ENCODE measurements around the gene FAM13C. TPM values are rescaled to one million over a fixed set of nuclear protein-coding genes. Genes with fewer than 3 reads are reported as not detected.

Gene FAM13C
- polyA plus RNA-seq, 1 donor from 2014 or later, result 89.3 TPM

GRCh38 chr10:59279991-59280505, 82.3 kb downstream of the FAM13C start:
- H3K27ac ChIP-seq (ENCODE audit: low read length), result no peak overlapping the region
- no peaks in the 10 kb centered on the region for H3K9me3 ChIP-seq (ENCODE audit: low read length)
- peaks cover 21% of the 10 kb centered on the region for H3F3A ChIP-seq (ENCODE audit: insufficient read depth, low read length, poor library complexity, severe bottlenecking)
- no peaks in the 10 kb centered on the region for H3K9me2 ChIP-seq (ENCODE audit: insufficient read depth, low read length)
- H3K9ac ChIP-seq (ENCODE audit: low read length), result no peak overlapping the region
- no peak overlapping the region for H2AFZ ChIP-seq (ENCODE audit: low read depth, low read length)
- peaks cover 3% of the 10 kb centered on the region for H3K79me2 ChIP-seq (replicated peaks; ENCODE audit: insufficient read depth, low read length)
- H4K20me1 ChIP-seq (ENCODE audit: insufficient read depth), result no peaks in the 10 kb centered on the region
- peaks cover 8% of the 10 kb centered on the region for H3K36me3 ChIP-seq (ENCODE audit: insufficient read depth, low read length)
- no peak overlapping the region for H3K4me3 ChIP-seq (ENCODE audit: low read length)
- no peaks in the 10 kb centered on the region for H3K27me3 ChIP-seq (ENCODE audit: insufficient read depth, low read depth, low read length)
- TF ChIP-seq TAF1 (IDR thresholded peaks at IDR 0.05; ENCODE audit: low read depth), result no peak
- TF ChIP-seq, protein P1, sequence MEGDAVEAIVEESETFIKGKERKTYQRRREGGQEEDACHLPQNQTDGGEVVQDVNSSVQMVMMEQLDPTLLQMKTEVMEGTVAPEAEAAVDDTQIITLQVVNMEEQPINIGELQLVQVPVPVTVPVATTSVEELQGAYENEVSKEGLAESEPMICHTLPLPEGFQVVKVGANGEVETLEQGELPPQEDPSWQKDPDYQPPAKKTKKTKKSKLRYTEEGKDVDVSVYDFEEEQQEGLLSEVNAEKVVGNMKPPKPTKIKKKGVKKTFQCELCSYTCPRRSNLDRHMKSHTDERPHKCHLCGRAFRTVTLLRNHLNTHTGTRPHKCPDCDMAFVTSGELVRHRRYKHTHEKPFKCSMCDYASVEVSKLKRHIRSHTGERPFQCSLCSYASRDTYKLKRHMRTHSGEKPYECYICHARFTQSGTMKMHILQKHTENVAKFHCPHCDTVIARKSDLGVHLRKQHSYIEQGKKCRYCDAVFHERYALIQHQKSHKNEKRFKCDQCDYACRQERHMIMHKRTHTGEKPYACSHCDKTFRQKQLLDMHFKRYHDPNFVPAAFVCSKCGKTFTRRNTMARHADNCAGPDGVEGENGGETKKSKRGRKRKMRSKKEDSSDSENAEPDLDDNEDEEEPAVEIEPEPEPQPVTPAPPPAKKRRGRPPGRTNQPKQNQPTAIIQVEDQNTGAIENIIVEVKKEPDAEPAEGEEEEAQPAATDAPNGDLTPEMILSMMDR (IDR thresholded peaks at IDR 0.05; ENCODE audit: poor library complexity, severe bottlenecking), result no peak
- TF ChIP-seq RAD21 (conservative IDR thresholded peaks at IDR 0.05), result no peak
- TF ChIP-seq, protein P2, sequence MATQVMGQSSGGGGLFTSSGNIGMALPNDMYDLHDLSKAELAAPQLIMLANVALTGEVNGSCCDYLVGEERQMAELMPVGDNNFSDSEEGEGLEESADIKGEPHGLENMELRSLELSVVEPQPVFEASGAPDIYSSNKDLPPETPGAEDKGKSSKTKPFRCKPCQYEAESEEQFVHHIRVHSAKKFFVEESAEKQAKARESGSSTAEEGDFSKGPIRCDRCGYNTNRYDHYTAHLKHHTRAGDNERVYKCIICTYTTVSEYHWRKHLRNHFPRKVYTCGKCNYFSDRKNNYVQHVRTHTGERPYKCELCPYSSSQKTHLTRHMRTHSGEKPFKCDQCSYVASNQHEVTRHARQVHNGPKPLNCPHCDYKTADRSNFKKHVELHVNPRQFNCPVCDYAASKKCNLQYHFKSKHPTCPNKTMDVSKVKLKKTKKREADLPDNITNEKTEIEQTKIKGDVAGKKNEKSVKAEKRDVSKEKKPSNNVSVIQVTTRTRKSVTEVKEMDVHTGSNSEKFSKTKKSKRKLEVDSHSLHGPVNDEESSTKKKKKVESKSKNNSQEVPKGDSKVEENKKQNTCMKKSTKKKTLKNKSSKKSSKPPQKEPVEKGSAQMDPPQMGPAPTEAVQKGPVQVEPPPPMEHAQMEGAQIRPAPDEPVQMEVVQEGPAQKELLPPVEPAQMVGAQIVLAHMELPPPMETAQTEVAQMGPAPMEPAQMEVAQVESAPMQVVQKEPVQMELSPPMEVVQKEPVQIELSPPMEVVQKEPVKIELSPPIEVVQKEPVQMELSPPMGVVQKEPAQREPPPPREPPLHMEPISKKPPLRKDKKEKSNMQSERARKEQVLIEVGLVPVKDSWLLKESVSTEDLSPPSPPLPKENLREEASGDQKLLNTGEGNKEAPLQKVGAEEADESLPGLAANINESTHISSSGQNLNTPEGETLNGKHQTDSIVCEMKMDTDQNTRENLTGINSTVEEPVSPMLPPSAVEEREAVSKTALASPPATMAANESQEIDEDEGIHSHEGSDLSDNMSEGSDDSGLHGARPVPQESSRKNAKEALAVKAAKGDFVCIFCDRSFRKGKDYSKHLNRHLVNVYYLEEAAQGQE (IDR thresholded peaks at IDR 0.05; ENCODE audit: borderline replicate concordance), result no peak
- no peak for TF ChIP-seq EP300 (conservative IDR thresholded peaks at IDR 0.05; ENCODE audit: poor library complexity, severe bottlenecking)
- TF ChIP-seq SMC3 (conservative IDR thresholded peaks at IDR 0.05; ENCODE audit: poor library complexity), result no peak
- TF ChIP-seq EZH2 (IDR thresholded peaks at IDR 0.05; ENCODE audit: borderline replicate concordance, insufficient read depth, low read length, poor library complexity, severe bottlenecking), result no peak
- TF ChIP-seq MXI1 (conservative IDR thresholded peaks at IDR 0.05; ENCODE audit: poor library complexity, severe bottlenecking), result no peak
- TF ChIP-seq POLR2AphosphoS5 (IDR thresholded peaks at IDR 0.05), result no peak
- H3K4me2 ChIP-seq (ENCODE audit: low read length), result no peak overlapping the region

- no peak overlapping the region for H3K9ac ChIP-seq (ENCODE audit: low read length)
- no peaks in the 10 kb centered on the region for H3K9me3 ChIP-seq (ENCODE audit: low read length)
- H3K27ac ChIP-seq (ENCODE audit: low read length), result peak overlapping the region; percentile 7
- H3K9me2 ChIP-seq (ENCODE audit: insufficient read depth, low read length), result no peaks in the 10 kb centered on the region
- H2AFZ ChIP-seq (ENCODE audit: low read depth, low read length), result no peak overlapping the region
- H3K36me3 ChIP-seq (ENCODE audit: insufficient read depth, low read length), result peaks cover 8% of the 10 kb centered on the region
- H3K4me3 ChIP-seq (ENCODE audit: low read length), result no peak overlapping the region
- TF ChIP-seq, protein P2 (IDR thresholded peaks at IDR 0.05; ENCODE audit: borderline replicate concordance), result no peak
- no peak for TF ChIP-seq MXI1 (conservative IDR thresholded peaks at IDR 0.05; ENCODE audit: poor library complexity, severe bottlenecking)
- TF ChIP-seq POLR2AphosphoS5 (IDR thresholded peaks at IDR 0.05), result no peak
- no peak for TF ChIP-seq SMC3 (conservative IDR thresholded peaks at IDR 0.05; ENCODE audit: poor library complexity)
- no peak for TF ChIP-seq EP300 (conservative IDR thresholded peaks at IDR 0.05; ENCODE audit: poor library complexity, severe bottlenecking)
- TF ChIP-seq, protein P1 (IDR thresholded peaks at IDR 0.05; ENCODE audit: poor library complexity, severe bottlenecking), result no peak
- no peak for TF ChIP-seq EZH2 (IDR thresholded peaks at IDR 0.05; ENCODE audit: borderline replicate concordance, insufficient read depth, low read length, poor library complexity, severe bottlenecking)
- TF ChIP-seq RAD21 (conservative IDR thresholded peaks at IDR 0.05), result no peak
- TF ChIP-seq TAF1 (IDR thresholded peaks at IDR 0.05; ENCODE audit: low read depth), result no peak
- no peak overlapping the region for H3K4me2 ChIP-seq (ENCODE audit: low read length)
- no peaks in the 10 kb centered on the region for H4K20me1 ChIP-seq (ENCODE audit: insufficient read depth)
- H3K27me3 ChIP-seq (ENCODE audit: insufficient read depth, low read depth, low read length), result no peaks in the 10 kb centered on the region
- peaks cover 3% of the 10 kb centered on the region for H3K79me2 ChIP-seq (replicated peaks; ENCODE audit: insufficient read depth, low read length)
- peaks cover 21% of the 10 kb centered on the region for H3F3A ChIP-seq (ENCODE audit: insufficient read depth, low read length, poor library complexity, severe bottlenecking)
Measured at GRCh38 chr10:59279476-59279875, 82.9 kb downstream of the FAM13C start.

Measured in neural cell (in vitro differentiated cells).